Progenitor cell of endocrine pancreas (in vitro differentiated cells): ENCODE data around the gene DPP10. TPM values are rescaled to one million over a fixed set of nuclear protein-coding genes. Genes with fewer than 3 reads are reported as not detected.

Experiments
- DNase-seq: peaks from one replicate; pipeline ENCODE4 v3.0.0; 2021; ENCODE audit warnings: low spot score; ENCODE audit not compliant: unreplicated experiment
- H3K27ac Mint-ChIP-seq: 2 replicates; pipeline ENCODE4 v1.8.0; 2021; ENCODE audit warnings: mild to moderate bottlenecking, moderate library complexity, mixed read lengths
- H3K27me3 Mint-ChIP-seq: 2 replicates; pipeline ENCODE4 v1.8.0; 2021; ENCODE audit warnings: mixed read lengths
- H3K36me3 Mint-ChIP-seq: 2 replicates; pipeline ENCODE4 v1.8.0; 2022; ENCODE audit warnings: mixed read lengths; ENCODE audit not compliant: insufficient read depth
- H3K4me1 Mint-ChIP-seq: 2 replicates; pipeline ENCODE4 v1.8.0; 2021; ENCODE audit warnings: low read depth, mixed read lengths
- H3K4me3 Mint-ChIP-seq: 2 replicates; pipeline ENCODE4 v1.8.0; 2021; ENCODE audit warnings: low read depth, mild to moderate bottlenecking, moderate library complexity, mixed read lengths
- H3K9me3 Mint-ChIP-seq: 2 replicates; pipeline ENCODE4 v1.8.0; 2021; ENCODE audit warnings: low read depth, mixed read lengths
- total RNA-seq: library from RNA; stranded (reverse); gene quantifications from 2 replicates; pipeline ENCODE4 v1.2.1, GENCODE V29; 2021
- TF ChIP-seq, protein P1 (sequence below): fragments of 200-600 bp; sonication (generic); IDR thresholded peaks from one replicate; pipeline ENCODE4 v1.5.0; 2021; ENCODE audit warnings: antibody characterized with exemption, mild to moderate bottlenecking; ENCODE audit not compliant: unreplicated experiment

DPP10 gene
- total RNA-seq, 1 donor from 2014 or later, result 44.6 TPM

GRCh38 chr2:115299199-115299598 is 856.8 kb downstream of the DPP10 start:
- DNase-seq, result no peak
- no peak overlapping the region for H3K27ac Mint-ChIP-seq
- H3K4me1 Mint-ChIP-seq, result peaks cover 2% of the 10 kb centered on the region
- no peak overlapping the region for H3K4me3 Mint-ChIP-seq
- H3K9me3 Mint-ChIP-seq, result no peaks in the 10 kb centered on the region
- no peaks in the 10 kb centered on the region for H3K27me3 Mint-ChIP-seq
- TF ChIP-seq, protein P1, sequence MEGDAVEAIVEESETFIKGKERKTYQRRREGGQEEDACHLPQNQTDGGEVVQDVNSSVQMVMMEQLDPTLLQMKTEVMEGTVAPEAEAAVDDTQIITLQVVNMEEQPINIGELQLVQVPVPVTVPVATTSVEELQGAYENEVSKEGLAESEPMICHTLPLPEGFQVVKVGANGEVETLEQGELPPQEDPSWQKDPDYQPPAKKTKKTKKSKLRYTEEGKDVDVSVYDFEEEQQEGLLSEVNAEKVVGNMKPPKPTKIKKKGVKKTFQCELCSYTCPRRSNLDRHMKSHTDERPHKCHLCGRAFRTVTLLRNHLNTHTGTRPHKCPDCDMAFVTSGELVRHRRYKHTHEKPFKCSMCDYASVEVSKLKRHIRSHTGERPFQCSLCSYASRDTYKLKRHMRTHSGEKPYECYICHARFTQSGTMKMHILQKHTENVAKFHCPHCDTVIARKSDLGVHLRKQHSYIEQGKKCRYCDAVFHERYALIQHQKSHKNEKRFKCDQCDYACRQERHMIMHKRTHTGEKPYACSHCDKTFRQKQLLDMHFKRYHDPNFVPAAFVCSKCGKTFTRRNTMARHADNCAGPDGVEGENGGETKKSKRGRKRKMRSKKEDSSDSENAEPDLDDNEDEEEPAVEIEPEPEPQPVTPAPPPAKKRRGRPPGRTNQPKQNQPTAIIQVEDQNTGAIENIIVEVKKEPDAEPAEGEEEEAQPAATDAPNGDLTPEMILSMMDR, result no peak
- peaks cover 2% of the 10 kb centered on the region for H3K36me3 Mint-ChIP-seq

DNA sequence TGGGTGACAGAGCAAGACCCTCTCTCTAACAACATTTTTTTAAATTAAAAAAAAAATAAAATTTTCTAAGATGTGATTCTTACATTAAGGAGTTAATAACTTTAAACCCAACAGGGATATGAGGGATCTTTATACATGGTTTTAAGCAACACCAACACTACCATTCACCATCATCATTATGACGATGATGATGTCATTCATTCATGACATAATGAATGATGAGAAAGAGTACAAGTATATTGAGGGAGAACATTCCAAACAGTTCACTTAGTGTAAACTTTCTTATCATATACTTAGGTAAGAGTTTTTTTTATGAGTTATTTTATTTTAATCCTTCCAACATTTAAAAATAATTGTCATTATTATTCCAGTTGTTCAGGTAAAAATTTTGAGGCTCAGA is 863.3 kb downstream of the DPP10 start:
- Mint-ChIP-seq H3K4me3 (no peak overlapping the region), H3K36me3 (peaks cover 2% of the 10 kb centered on the region), H3K27me3 (no peaks in the 10 kb centered on the region), H3K27ac (no peak overlapping the region), H3K4me1 (peaks cover 14% of the 10 kb centered on the region), H3K9me3 (no peaks in the 10 kb centered on the region)
- TF ChIP-seq, protein P1, result no peak
- no peak for DNase-seq

- no peaks in the 10 kb centered on the region for H3K4me1 Mint-ChIP-seq
- no peaks in the 10 kb centered on the region for H3K27me3 Mint-ChIP-seq
- no peak overlapping the region for H3K27ac Mint-ChIP-seq
- H3K36me3 Mint-ChIP-seq, result peaks cover 7% of the 10 kb centered on the region
- DNase-seq, result no peak
- H3K9me3 Mint-ChIP-seq, result peaks cover 14% of the 10 kb centered on the region
- H3K4me3 Mint-ChIP-seq, result no peak overlapping the region
- TF ChIP-seq, protein P1, result no peak
These were observed 871.7 kb downstream of the DPP10 start for GRCh38 chr2:115314119-115314518.

- Mint-ChIP-seq H3K9me3 (peaks cover 9% of the 10 kb centered on the region), H3K36me3 (peaks cover 13% of the 10 kb centered on the region)
- no peak for DNase-seq
These were observed 884.6 kb downstream of the DPP10 start for GRCh38 chr2:115327061-115327460.

GRCh38 chr2:115359550-115359949 is 917.1 kb downstream of the DPP10 start:
- no peak overlapping the region for H3K4me3 Mint-ChIP-seq
- DNase-seq, result no peak
- H3K9me3 Mint-ChIP-seq, result peaks cover 36% of the 10 kb centered on the region
- no peaks in the 10 kb centered on the region for H3K27me3 Mint-ChIP-seq
- H3K4me1 Mint-ChIP-seq, result peaks cover 2% of the 10 kb centered on the region
- no peak overlapping the region for H3K27ac Mint-ChIP-seq
- H3K36me3 Mint-ChIP-seq, result peaks cover 28% of the 10 kb centered on the region
- TF ChIP-seq, protein P1, result no peak

More at GRCh38 chr2:115327061-115327460, 884.6 kb downstream of the DPP10 start:
- Mint-ChIP-seq H3K27me3 (no peaks in the 10 kb centered on the region), H3K4me1 (no peaks in the 10 kb centered on the region), H3K4me3 (no peak overlapping the region), H3K27ac (no peak overlapping the region)
- TF ChIP-seq, protein P1, result no peak
